HG03378 (cell line): ENCODE data around the gene FAIM2.

ENCODE experiments used
- ATAC-seq: cut with Tn5 transposase; IDR thresholded peaks from one replicate; pipeline ENCODE4 v1.9.1; 2021; ENCODE audit warnings: mild to moderate bottlenecking, moderate library complexity; ENCODE audit not compliant: unreplicated experiment

The FAIM2 gene

GRCh38 chr12:49899921-49900320 is 3.8 kb downstream of the FAIM2 start:
- ATAC-seq = no peak

- no peak for ATAC-seq
These were observed 4.3 kb downstream of the FAIM2 start for GRCh38 chr12:49899286-49899843.

GRCh38 chr12:49897276-49897675 is 6.4 kb downstream of the FAIM2 start:
- ATAC-seq = no peak

- ATAC-seq = no peak
These were observed 7.9 kb downstream of the FAIM2 start for GRCh38 chr12:49895773-49896172.

GRCh38 chr12:49894751-49895148 is 8.9 kb downstream of the FAIM2 start:
- ATAC-seq = no peak

- ATAC-seq = no peak
These were observed 9.6 kb downstream of the FAIM2 start for GRCh38 chr12:49893753-49894750.

GRCh38 chr12:49892732-49893317 is 10.9 kb downstream of the FAIM2 start:
- ATAC-seq = no peak

- no peak for ATAC-seq
These were observed 11.5 kb downstream of the FAIM2 start for GRCh38 chr12:49892084-49892731.

- no peak for ATAC-seq
These were observed 12.2 kb downstream of the FAIM2 start for GRCh38 chr12:49891476-49891875.

- ATAC-seq = no peak
These were observed 12.7 kb downstream of the FAIM2 start for GRCh38 chr12:49891012-49891411.

GRCh38 chr12:49890096-49890461 is 13.6 kb downstream of the FAIM2 start:
- no peak for ATAC-seq

GRCh38 chr12:49889361-49890095 is 14.2 kb downstream of the FAIM2 start:
- ATAC-seq = no peak

- ATAC-seq = no peak
These were observed 15.1 kb downstream of the FAIM2 start for GRCh38 chr12:49888461-49889151.

- ATAC-seq = no peak
These were observed 15.9 kb downstream of the FAIM2 start for GRCh38 chr12:49887536-49888401.

GRCh38 chr12:49887091-49887490 is 16.6 kb downstream of the FAIM2 start:
- no peak for ATAC-seq

GRCh38 chr12:49885663-49886461 is 17.8 kb downstream of the FAIM2 start:
- no peak for ATAC-seq

- ATAC-seq = no peak
These were observed 18.6 kb downstream of the FAIM2 start for GRCh38 chr12:49885118-49885517.

- ATAC-seq = no peak
These were observed 20.7 kb downstream of the FAIM2 start for GRCh38 chr12:49882851-49883464.
